Neuron (in vitro differentiated cells): ENCODE results near the gene TOGARAM1.

ENCODE experiments used
- H2AFZ ChIP-seq: one replicate; pipeline ENCODE4 v1.6.1; 2013; ENCODE audit warnings: low read depth, mild to moderate bottlenecking, inconsistent platforms, low read length, moderate library complexity
- H3K27me3 ChIP-seq: one replicate; pipeline ENCODE4 v1.6.1; 2013; ENCODE audit warnings: low read length; ENCODE audit not compliant: insufficient read depth
- H3K36me3 ChIP-seq: one replicate; pipeline ENCODE4 v1.6.1; 2013; ENCODE audit warnings: low read length; ENCODE audit not compliant: insufficient read depth
- H3K4me1 ChIP-seq: one replicate; pipeline ENCODE4 v1.6.1; 2013; ENCODE audit warnings: low read length; ENCODE audit not compliant: insufficient read depth
- H3K4me3 ChIP-seq: 2 replicates; pipeline ENCODE4 v1.5.1; 2013; ENCODE audit warnings: mild to moderate bottlenecking, low read length, moderate library complexity
- H3K9me3 ChIP-seq: one replicate; pipeline ENCODE4 v1.6.1; 2013; ENCODE audit warnings: low read length

The TOGARAM1 gene

DNA sequence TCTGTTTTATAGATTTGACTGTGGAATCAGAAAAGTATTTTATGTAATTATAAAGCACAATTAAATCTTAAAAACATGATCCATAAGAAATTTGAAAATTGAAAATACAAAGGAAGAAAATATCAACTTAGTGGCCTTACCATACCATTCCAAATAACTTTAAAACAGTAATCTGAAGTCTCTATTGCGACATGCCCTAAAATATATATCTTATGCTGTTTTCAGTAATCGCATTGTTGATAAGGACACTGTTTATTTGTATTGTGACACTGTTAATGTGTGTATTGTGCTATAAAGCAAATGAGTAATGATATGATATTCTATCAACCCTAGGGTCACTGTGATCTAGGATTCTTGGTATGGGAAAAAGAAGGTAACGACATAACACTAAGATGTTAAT, 7.2 kb upstream of the TOGARAM1 start:
- H3K27me3 ChIP-seq: no peaks in the 10 kb centered on the region
- H3K4me1 ChIP-seq: peaks cover 6% of the 10 kb centered on the region
- H3K4me3 ChIP-seq: no peak overlapping the region
- no peak overlapping the region for H2AFZ ChIP-seq
- H3K9me3 ChIP-seq: no peaks in the 10 kb centered on the region
- H3K36me3 ChIP-seq: peaks cover 3% of the 10 kb centered on the region

DNA sequence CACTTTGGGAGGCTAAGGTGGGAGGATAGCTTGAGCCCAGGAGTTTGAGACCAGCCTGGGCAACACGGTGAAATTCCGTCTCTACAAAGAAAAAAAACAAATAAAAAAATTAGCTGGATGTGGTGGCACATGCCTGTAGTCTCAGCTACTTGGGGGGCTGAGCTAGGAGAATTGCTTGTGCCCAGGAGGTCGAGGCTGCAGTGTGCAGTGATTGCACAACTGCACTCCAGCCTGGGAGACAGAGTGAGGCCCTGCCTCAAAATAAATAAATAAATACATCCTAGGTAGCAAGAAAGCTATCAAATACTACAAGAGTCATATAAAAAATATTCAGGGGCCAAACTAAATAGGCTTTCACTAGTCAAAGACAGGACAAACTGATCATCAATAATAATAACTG, 6.5 kb upstream of the TOGARAM1 start:
- peaks cover 10% of the 10 kb centered on the region for H3K4me1 ChIP-seq
- H3K36me3 ChIP-seq: peaks cover 2% of the 10 kb centered on the region
- H3K27me3 ChIP-seq: no peaks in the 10 kb centered on the region
- H2AFZ ChIP-seq: no peak overlapping the region
- H3K9me3 ChIP-seq: no peaks in the 10 kb centered on the region
- no peak overlapping the region for H3K4me3 ChIP-seq

DNA sequence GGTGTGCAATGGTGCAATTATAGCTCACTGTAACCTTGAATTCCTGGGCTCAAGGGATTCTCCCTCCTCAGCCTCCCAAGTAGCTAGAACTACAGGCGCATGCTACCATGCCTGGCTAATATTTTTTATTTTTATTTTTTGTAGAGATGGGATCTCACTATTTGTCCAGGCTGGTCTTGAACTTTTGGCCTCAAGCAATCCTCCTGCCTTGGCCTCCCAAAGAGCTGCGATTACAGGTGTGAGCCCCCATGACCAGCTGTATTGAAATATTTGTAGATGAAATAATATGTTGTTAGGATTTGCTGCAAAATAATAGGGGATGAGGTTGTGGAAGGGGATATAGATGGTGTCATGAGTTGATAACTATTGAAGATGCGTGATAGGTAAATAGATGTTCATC, 5.1 kb upstream of the TOGARAM1 start:
- Histone ChIP-seq H2AFZ (no peak overlapping the region), H3K4me3 (no peak overlapping the region), H3K4me1 (peaks cover 10% of the 10 kb centered on the region), H3K9me3 (no peaks in the 10 kb centered on the region), H3K27me3 (no peaks in the 10 kb centered on the region), H3K36me3 (peaks cover 2% of the 10 kb centered on the region)

DNA sequence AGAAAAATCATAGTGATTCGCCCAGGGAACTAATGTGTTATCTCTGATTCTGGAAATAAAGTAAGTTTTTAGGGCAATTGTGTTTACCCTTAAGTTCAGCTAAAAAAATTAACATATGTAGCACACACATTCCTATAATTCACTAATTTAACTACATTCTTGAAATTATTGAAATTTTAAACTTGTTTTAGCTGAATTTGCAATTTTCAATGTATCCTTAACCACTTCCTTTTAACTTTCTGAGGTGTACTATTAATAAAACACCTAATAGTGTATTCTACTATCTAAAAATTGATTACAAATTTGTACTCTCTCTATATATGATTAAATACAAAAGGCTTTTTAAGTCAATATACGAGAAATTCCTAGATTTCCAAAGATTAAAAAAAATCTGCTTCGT, 2.5 kb upstream of the TOGARAM1 start:
- H3K27me3 ChIP-seq: no peaks in the 10 kb centered on the region
- H2AFZ ChIP-seq: no peak overlapping the region
- no peaks in the 10 kb centered on the region for H3K9me3 ChIP-seq
- peaks cover 20% of the 10 kb centered on the region for H3K4me1 ChIP-seq
- H3K4me3 ChIP-seq: peak overlapping the region; percentile 77
- H3K36me3 ChIP-seq: no peaks in the 10 kb centered on the region

DNA sequence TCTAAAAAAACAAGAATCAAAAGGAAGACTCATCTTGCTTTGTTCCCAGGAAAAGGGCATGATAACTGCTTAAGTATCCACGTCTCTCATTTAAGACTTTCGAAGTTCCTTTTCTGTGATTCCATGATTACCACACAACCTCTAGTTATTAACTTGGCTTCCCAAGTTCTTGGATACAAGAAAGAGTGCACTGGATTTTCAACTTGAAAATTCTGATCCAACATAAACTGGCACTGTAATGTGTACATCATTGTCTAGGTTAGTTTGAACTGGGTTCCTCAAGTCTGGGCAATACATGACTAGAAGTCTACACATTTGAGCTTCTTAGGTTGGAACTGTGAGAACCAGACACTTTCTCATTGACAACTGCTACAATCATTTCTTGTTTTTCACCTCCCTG, 1.8 kb upstream of the TOGARAM1 start:
- peaks cover 21% of the 10 kb centered on the region for H3K4me1 ChIP-seq
- H2AFZ ChIP-seq: no peak overlapping the region
- H3K27me3 ChIP-seq: no peaks in the 10 kb centered on the region
- H3K4me3 ChIP-seq: peak overlapping the region; percentile 77
- no peaks in the 10 kb centered on the region for H3K36me3 ChIP-seq
- H3K9me3 ChIP-seq: no peaks in the 10 kb centered on the region

DNA sequence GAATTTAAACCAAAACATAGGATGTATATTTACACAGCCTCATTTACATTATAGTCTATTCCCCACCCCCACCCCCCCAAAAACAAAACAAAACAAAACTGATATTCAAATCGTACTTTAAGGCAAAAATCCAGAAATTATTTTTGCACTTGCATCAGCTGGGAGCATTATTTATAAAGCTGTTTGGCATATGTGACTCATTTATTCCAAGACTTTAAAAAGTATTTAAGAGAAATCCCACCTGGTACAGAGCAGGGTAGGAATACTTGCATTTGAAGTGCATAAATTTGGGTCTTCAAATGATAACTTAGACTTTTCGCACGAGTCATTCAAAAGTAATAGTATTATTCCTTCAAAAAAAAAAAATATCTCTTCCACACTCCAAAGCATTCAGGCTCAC, 1.3 kb upstream of the TOGARAM1 start:
- Histone ChIP-seq H3K9me3 (no peaks in the 10 kb centered on the region), H3K4me1 (peaks cover 24% of the 10 kb centered on the region), H3K27me3 (no peaks in the 10 kb centered on the region), H3K4me3 (peak overlapping the region; percentile 77), H3K36me3 (no peaks in the 10 kb centered on the region), H2AFZ (peak overlapping the region; percentile 10)

DNA sequence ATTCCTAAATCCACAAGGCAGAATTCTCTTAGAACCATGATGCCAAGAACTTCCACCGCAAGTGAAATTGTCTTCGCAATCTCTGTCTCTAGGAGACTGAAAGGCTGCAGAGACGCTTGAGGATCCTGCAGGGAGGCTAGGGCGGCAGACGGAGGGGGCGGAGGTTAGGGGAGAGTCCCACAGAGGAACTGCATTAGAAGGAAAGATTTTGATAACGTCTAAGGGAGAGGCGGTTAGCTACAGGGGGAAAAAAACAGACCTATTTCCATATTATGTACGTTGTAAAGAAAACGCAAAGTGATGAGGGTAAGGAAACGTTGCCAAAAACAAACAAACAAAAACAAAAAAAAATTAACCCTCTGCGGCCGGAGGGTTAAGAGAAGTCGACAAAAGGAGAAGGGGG, 838 bp upstream of the TOGARAM1 start:
- Histone ChIP-seq H3K27me3 (no peaks in the 10 kb centered on the region), H3K4me1 (peaks cover 26% of the 10 kb centered on the region), H2AFZ (peak overlapping the region; percentile 10), H3K36me3 (no peaks in the 10 kb centered on the region), H3K4me3 (peak overlapping the region; percentile 77), H3K9me3 (no peaks in the 10 kb centered on the region)

DNA sequence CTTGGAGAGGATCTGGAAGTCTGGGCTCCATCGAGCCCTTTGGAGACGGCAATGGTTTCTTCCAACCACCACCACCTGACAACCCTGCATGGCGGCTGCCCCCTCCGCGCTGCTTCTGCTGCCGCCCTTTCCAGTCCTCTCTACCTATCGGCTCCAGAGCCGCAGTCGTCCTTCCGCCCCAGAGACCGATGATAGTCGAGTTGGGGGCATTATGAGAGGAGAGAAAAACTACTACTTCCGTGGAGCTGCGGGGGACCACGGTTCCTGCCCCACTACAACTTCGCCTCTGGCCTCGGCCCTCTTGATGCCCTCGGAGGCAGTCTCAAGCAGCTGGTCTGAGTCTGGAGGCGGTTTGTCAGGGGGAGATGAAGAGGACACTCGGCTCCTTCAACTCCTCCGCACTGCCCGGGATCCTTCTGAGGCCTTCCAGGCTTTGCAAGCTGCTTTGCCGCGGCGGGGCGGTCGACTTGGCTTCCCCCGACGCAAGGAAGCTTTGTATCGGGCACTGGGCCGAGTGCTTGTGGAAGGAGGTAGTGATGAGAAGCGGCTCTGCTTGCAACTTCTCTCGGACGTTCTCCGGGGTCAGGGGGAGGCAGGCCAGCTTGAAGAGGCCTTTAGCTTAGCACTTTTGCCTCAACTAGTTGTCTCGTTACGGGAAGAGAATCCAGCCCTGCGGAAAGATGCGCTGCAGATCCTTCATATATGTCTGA, 499 bp downstream of the TOGARAM1 start:
- peak overlapping the region; percentile 56 for H2AFZ ChIP-seq

DNA sequence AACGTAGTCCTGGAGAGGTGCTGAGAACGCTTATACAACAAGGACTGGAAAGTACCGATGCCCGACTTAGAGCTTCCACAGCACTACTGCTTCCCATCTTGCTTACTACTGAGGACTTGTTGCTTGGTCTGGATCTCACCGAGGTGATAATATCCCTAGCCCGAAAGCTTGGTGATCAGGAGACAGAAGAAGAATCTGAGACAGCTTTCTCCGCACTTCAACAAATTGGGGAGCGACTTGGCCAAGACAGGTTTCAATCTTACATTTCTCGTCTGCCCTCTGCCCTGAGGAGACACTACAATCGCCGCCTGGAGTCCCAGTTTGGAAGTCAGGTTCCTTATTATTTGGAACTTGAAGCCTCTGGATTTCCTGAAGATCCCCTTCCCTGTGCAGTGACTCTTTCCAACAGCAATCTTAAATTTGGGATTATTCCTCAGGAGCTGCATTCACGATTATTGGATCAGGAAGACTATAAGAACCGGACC, 1.1 kb downstream of the TOGARAM1 start:
- no peak overlapping the region for H2AFZ ChIP-seq
- peak overlapping the region; percentile 77 for H3K4me3 ChIP-seq
- H3K9me3 ChIP-seq: no peaks in the 10 kb centered on the region
- H3K27me3 ChIP-seq: no peaks in the 10 kb centered on the region
- peaks cover 33% of the 10 kb centered on the region for H3K4me1 ChIP-seq
- no peaks in the 10 kb centered on the region for H3K36me3 ChIP-seq

More for the DNA sequence above, 499 bp downstream of the TOGARAM1 start:
- Histone ChIP-seq H3K4me3 (peak overlapping the region; percentile 77), H3K4me1 (peaks cover 32% of the 10 kb centered on the region), H3K36me3 (no peaks in the 10 kb centered on the region), H3K27me3 (no peaks in the 10 kb centered on the region), H3K9me3 (no peaks in the 10 kb centered on the region)

DNA sequence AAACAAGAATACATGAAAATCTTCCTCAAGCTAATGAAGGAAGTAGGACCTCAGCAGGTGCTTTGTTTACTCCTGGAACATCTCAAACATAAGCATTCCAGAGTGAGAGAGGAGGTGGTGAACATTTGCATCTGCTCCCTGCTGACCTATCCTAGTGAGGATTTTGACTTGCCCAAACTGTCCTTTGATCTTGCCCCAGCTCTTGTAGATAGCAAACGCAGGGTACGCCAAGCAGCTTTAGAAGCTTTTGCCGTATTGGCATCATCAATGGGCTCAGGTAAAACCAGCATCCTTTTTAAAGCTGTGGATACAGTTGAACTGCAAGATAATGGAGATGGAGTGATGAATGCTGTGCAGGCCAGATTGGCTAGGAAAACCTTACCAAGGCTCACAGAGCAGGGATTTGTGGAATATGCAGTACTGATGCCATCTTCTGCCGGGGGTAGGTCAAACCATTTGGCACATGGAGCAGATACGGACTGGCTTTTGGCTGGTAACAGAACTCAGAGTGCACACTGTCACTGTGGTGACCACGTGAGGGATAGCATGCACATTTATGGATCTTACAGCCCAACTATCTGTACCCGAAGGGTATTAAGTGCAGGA, 1.9 kb downstream of the TOGARAM1 start:
- Histone ChIP-seq H2AFZ (no peak overlapping the region), H3K36me3 (no peaks in the 10 kb centered on the region), H3K4me3 (peak overlapping the region; percentile 77), H3K27me3 (no peaks in the 10 kb centered on the region), H3K9me3 (no peaks in the 10 kb centered on the region), H3K4me1 (peaks cover 33% of the 10 kb centered on the region)

DNA sequence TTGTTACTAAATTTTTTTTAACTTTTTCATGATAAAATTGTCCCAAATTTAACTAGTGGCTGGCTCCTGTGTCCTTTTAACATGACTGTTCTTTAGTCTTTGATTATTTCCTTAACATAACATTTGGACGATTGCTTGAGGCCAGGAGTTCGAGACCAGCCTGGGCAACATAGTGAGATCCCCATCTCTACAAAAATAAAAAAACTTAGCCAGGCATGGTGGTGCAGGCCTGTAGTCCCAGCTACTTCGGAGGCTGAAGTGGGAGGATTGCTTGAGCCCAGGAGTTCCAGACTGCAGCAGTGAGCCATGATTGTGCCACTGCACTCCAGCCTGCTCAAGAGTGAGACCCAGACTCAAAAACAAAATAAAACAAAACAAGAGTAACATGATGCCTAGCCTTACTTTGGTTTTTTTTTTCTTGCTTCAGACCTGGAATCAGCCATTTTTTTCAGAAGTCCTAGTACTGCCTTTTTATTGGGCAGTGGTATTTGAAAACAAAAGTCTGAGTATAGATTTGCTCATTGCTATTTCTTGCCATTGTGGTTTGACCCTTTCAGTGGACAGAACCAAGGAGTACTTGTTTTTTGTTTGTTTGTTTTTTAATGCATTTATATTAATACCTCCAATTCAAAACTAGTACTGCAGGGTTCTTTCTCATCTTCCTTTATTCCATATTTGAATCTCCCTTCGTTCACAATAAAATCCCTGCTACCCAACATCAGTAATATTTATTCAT, 4.8 kb downstream of the TOGARAM1 start:
- H3K27me3 ChIP-seq: no peaks in the 10 kb centered on the region
- no peak overlapping the region for H2AFZ ChIP-seq
- H3K36me3 ChIP-seq: peaks cover 7% of the 10 kb centered on the region
- H3K4me3 ChIP-seq: peak overlapping the region; percentile 49
- H3K9me3 ChIP-seq: peaks cover 6% of the 10 kb centered on the region
- peaks cover 23% of the 10 kb centered on the region for H3K4me1 ChIP-seq

DNA sequence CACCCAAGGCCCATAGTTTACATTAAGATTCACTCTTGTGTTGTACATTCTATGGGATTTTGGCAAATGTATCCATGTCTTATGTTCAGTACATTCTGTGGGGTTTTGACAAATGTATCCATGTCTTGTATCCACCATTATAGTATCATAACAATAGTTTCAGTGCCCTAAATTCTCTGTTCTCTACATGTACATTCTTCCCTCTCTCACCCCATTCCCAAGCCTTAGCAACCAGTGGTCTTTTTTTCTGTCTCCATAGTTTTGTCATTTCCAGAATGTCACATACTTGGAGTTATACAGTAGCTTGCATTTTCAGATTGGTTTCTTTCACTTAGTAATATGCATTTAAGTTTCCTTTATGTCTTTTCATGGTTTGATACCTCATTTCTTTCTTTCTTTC, 6.7 kb downstream of the TOGARAM1 start:
- peaks cover 7% of the 10 kb centered on the region for H3K36me3 ChIP-seq
- H3K27me3 ChIP-seq: no peaks in the 10 kb centered on the region
- no peak overlapping the region for H3K4me3 ChIP-seq
- peaks cover 20% of the 10 kb centered on the region for H3K4me1 ChIP-seq
- peaks cover 8% of the 10 kb centered on the region for H3K9me3 ChIP-seq
- no peak overlapping the region for H2AFZ ChIP-seq

DNA sequence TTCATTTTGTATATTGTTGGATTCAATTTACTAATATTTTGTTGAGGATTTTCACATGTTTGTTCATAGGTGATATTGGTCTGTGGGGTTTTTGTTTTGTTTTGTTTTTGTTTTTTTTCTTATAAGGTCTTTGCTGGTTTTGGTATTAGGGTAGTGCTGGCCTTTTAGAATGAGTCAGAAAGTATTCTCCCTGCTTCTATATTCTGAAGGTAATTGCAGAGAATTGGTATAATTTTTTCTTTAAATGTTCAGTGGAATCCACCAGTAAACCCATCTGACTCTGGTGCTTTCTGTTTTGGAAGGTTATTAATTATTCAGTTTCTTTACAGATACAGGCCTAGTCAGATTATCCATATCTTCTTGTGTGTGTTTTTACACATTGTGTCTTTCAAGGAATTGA, 8.9 kb downstream of the TOGARAM1 start:
- Histone ChIP-seq H3K9me3 (peaks cover 8% of the 10 kb centered on the region), H2AFZ (no peak overlapping the region), H3K27me3 (no peaks in the 10 kb centered on the region), H3K4me1 (peaks cover 8% of the 10 kb centered on the region), H3K4me3 (no peak overlapping the region), H3K36me3 (peaks cover 7% of the 10 kb centered on the region)
